Mesenteric fat pad (tissue), 1 donor: ENCODE data around the gene KIAA0319L. TPM values are rescaled to one million over a fixed set of nuclear protein-coding genes. Genes with fewer than 3 reads are reported as not detected.

ENCODE experiments used
- DNase-seq: peaks from one replicate; pipeline ENCODE4 v3.0.0-alpha.2; 2020; ENCODE audit warnings: low spot score
- total RNA-seq: library from RNA; stranded (reverse); fragmentation: NEBNext Ultra II Directional; extraction: Animal tissue kit (Norgen Biotek cat#: 25700); gene quantifications from one replicate; pipeline ENCODE4 v1.2.1, GENCODE V29; 2021
- donor health status: DM: yes; HTN: yes; CAD: no.

Gene KIAA0319L
- total RNA-seq, 1 donor from 2014 or later = 48.5 TPM

GRCh38 chr1:35394386-35394785, 162.8 kb downstream of the KIAA0319L start:
- DNase-seq = no peak

DNA sequence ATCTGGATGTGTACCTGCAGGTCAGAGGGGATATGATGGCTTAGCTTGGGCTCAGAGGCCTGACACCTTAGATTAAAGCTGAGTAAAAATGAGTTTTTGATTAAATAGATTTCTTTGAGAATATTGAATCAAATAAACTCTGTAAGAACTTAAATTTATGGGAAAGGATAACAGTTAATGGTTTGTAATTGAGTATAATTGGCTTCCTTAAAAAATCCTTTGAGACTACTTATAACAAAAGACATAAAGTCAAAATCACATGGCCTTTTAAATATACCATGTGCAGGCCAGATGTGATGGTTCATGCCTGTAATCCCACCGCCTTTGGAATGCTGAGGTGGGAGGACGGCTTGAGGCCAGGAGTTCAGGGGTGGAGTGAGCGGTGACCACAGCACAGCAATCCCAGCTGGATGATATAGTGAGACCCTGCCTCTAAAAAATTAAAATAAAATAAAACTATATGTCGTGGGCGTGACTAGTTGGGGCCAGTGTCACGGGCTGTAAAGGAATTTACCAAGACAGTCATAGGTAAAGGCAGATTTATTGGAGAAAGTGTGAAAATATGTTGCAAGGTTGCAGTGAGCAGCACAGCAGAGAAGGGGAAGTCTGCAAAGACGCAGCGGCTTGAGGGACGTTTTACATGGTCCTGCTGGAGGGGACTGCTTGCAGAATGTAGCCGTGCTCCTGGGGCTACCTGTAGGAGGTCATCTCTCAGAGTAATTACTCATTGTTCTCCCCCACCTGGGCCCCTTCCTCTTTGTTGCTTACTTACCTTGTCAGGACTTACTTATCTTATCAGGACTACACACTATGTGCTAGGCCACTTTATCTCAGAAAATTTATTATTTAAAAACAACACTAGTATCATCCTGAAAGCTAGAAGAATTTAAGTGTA, 166.4 kb downstream of the KIAA0319L start:
- DNase-seq = no peak

DNA sequence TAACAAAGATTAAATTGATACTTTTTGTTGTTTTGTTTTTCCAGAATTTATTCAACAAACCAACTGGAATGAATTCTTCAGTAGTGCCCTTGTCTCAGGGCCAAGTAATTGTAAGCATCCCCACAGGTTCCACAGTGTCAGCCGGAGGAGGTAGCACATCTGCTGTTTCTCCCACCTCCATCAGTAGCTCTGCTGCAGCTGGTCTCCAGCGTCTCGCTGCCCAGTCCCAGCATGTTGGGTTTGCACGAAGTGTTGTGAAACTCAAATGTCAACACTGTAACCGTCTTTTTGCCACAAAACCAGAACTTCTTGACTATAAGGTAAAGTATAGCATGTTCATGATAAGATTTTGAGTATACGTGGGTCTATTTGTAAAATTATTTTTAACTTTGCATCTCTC, 170.2 kb downstream of the KIAA0319L start:
- DNase-seq = no peak

GRCh38 chr1:35386290-35386689, 170.9 kb downstream of the KIAA0319L start:
- DNase-seq = no peak

Other genes with a start within 250 kb of the KIAA0319L start
- 16.0 TPM for gene NCDN, start 396 bp upstream of the KIAA0319L start, total RNA-seq
- gene TFAP2E, start 15.9 kb upstream of the KIAA0319L start, total RNA-seq = 1.2 TPM
- 47.4 TPM for gene PSMB2, start 84.1 kb upstream of the KIAA0319L start, total RNA-seq
- 17.5 TPM for gene C1orf216, start 161.5 kb upstream of the KIAA0319L start, total RNA-seq
- 0.39 TPM for gene CLSPN, start 212.6 kb upstream of the KIAA0319L start, total RNA-seq